ENCODE results near the gene DUSP5.
"Not testable (repeated sequence)": the region's sequence is repeated elsewhere in the genome, so short reads cannot be mapped to it uniquely, and the experiment has no call there.

The DUSP5 gene

DNA sequence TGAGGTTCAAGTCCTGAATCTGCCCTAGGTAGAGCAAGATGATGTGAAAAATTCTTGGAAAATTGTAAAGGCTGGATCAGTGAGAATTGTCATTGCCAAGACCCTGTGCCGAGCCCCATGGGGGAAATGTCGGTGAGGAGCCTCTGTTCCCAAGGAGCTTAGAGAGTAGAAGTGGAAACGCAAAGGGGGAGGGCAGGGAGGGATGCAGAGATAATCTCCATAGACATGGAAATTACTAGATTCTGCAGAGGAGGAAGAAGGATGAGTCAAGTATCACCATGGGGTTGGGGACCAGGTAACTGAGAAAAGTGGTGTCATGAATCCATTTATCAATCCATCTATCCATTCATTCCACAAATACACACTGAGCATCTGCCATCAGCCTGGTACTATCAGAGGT, 26.0 kb downstream of the DUSP5 start:
- Histone ChIP-seq H3K9me3 (ENCODE audit: control insufficient read depth, low read length) (no peaks in the 10 kb centered on the region), H3K27ac (ENCODE audit: low read depth, low read length, severe bottlenecking) (no peak overlapping the region), H3K4me3 (ENCODE audit: extremely low read depth, insufficient read depth, low read length, poor library complexity, severe bottlenecking) (no peak overlapping the region), H3K36me3 (ENCODE audit: control insufficient read depth, insufficient read depth, low read length) (peaks cover 11% of the 10 kb centered on the region), H3K4me1 (ENCODE audit: control insufficient read depth, insufficient read depth, low read length, poor library complexity, severe bottlenecking) (peaks cover 44% of the 10 kb centered on the region)
- 60 to 71% methylated on average over 2 of the region's 3 CpGs for WGBS, 2 experiments (ENCODE audit: insufficient coverage in 2 of 2)

DNA sequence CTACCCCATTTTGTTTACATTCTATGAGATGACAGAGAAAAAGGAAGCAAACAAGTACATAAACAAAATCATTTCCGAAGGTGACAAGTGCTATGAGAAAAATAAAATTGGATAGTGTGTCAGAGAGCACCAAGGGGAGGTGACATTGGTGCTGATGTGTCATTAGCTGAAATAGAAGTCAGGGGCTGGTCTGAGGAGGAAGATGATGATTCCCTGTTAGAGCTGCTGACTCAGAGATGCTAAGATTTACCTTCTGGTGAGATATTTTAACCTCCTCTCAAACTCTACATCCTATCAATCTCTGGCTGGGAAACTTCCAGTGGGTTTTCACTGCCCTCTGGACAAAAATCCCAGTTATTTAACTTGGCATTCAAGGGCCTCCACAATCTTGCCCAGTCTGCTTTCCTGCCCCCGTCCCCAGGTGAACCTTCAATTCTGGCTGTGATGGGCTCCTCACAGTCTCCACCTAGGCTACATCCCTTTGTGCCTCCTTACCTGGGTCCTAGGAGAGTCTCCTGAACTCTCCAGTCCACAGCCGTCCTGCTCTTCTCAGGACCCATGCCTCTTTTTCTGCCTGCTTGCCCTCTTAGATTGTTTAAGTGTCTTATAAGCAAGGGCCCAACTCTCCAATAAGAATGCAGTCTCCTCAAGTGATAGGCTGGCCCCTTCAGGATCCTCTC, 26.6 kb downstream of the DUSP5 start:
- peaks cover 11% of the 10 kb centered on the region for H3K36me3 ChIP-seq (ENCODE audit: control insufficient read depth, insufficient read depth, low read length)
- H3K9me3 ChIP-seq (ENCODE audit: control insufficient read depth, low read length), result no peaks in the 10 kb centered on the region
- H3K27ac ChIP-seq (ENCODE audit: low read depth, low read length, severe bottlenecking), result no peak overlapping the region
- WGBS, 2 experiments (ENCODE audit: insufficient coverage in 2 of 2), result 93 to 100% methylated on average over 2 of the region's 3 CpGs
- peaks cover 45% of the 10 kb centered on the region for H3K4me1 ChIP-seq (ENCODE audit: control insufficient read depth, insufficient read depth, low read length, poor library complexity, severe bottlenecking)
- H3K4me3 ChIP-seq (ENCODE audit: extremely low read depth, insufficient read depth, low read length, poor library complexity, severe bottlenecking), result no peak overlapping the region

DNA sequence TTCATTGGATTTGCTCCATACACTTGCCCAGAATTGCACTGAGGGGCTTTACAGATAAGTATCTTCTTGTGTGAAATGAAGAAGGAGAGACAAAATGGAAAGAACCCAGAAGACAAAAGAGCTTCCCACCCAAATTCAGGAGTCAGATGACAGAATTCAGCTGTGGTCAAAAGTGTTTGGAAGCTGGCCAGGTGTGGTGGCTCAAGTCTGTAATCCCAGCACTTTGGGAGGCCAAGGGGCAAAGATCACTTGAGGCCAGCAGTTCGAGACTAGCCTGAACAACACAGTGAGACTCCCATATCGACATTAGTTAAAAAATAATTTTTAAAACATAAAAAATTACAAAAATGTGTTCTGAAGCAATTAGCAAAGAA, 27.1 kb downstream of the DUSP5 start:
- no peaks in the 10 kb centered on the region for H3K9me3 ChIP-seq (ENCODE audit: control insufficient read depth, low read length)
- H3K4me1 ChIP-seq (ENCODE audit: control insufficient read depth, insufficient read depth, low read length, poor library complexity, severe bottlenecking), result peaks cover 50% of the 10 kb centered on the region
- no peak overlapping the region for H3K27ac ChIP-seq (ENCODE audit: low read depth, low read length, severe bottlenecking)
- H3K36me3 ChIP-seq (ENCODE audit: control insufficient read depth, insufficient read depth, low read length), result peaks cover 11% of the 10 kb centered on the region
- no CpG with 5 or more reads among the region's 2 CpGs for WGBS, 2 experiments (ENCODE audit: insufficient coverage in 2 of 2)
- no peak overlapping the region for H3K4me3 ChIP-seq (ENCODE audit: extremely low read depth, insufficient read depth, low read length, poor library complexity, severe bottlenecking)

DNA sequence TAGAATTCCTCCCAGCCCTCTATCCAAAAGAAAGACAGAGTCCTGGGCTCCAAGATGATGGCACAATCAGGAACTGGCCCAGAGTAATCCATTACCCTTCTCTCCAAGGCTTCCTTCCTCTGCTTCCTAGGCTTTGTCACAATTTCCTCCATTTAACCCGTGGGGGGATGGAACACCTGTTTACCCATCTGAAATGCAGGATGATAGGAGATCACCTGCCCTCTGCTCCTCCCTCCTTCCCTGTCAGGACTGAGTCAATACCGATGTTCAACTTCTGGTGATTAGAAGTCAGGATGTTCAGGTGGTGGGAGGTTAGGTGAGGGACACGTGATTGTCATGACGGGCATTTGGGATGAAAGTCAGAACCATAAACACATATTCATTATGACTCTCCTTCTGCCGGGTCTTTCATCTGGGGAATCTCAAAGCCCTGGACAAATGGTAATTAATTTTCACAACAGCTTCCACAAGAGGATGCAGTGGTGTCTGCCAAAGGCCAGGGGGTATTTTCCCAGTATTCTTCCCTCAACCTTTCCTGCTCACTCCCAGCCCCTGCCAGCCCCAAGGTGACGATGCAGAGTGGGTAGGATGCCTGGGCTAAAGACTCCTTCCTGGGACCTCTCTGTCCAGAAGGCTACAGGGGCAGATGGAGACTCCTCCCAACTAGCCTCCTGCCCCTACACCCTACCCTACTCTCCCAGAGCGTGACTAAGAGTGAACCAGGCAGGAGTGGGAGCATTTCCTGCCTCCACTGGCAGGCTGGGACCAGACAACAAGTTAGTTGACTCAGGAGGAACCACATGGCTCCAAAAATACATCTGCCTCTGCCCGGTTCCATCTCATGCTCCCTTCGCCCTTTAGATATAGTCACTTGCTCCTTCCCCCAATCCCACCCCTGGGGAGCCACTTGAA, 27.9 kb downstream of the DUSP5 start:
- WGBS, 2 experiments (ENCODE audit: insufficient coverage in 2 of 2), result 90 to 91% methylated on average over 1 to 8 of the region's 9 CpGs
- Histone ChIP-seq H3K9me3 (ENCODE audit: control insufficient read depth, low read length) (no peaks in the 10 kb centered on the region), H3K4me1 (ENCODE audit: control insufficient read depth, insufficient read depth, low read length, poor library complexity, severe bottlenecking) (peaks cover 52% of the 10 kb centered on the region), H3K4me3 (ENCODE audit: extremely low read depth, insufficient read depth, low read length, poor library complexity, severe bottlenecking) (no peak overlapping the region), H3K36me3 (ENCODE audit: control insufficient read depth, insufficient read depth, low read length) (peaks cover 11% of the 10 kb centered on the region), H3K27ac (ENCODE audit: low read depth, low read length, severe bottlenecking) (peak overlapping the region; percentile 29)

DNA sequence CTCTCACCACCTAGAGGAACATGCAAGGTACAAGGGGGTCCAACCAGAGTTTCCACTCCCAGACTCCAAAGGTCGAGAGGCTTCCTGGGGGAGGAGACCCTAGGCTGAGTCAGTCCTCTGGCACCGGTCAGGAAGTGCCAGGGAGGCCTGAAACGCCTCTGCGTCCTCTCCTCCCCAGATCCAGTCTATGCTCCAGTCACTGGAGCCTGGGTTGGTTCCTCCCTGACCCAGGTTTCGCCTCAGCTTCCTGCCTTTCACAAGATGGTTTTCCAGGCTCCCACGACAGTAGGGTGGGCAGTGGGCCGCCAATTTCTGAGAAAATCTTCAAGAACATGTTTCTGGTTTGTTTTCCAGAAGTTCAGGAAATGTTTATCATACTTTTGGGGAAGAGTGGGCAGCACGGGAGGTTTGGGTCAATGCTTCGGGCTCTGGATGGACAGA, 30.0 kb downstream of the DUSP5 start:
- Histone ChIP-seq H3K4me3 (ENCODE audit: extremely low read depth, insufficient read depth, low read length, poor library complexity, severe bottlenecking) (no peak overlapping the region), H3K27ac (ENCODE audit: low read depth, low read length, severe bottlenecking) (peak overlapping the region; percentile 73), H3K36me3 (ENCODE audit: control insufficient read depth, insufficient read depth, low read length) (no peaks in the 10 kb centered on the region), H3K9me3 (ENCODE audit: control insufficient read depth, low read length) (no peaks in the 10 kb centered on the region), H3K4me1 (ENCODE audit: control insufficient read depth, insufficient read depth, low read length, poor library complexity, severe bottlenecking) (peaks cover 54% of the 10 kb centered on the region)
- 86 to 88% methylated on average over 7 to 8 of the region's 9 CpGs for whole genome bisulfite sequencing, 2 experiments (ENCODE audit: insufficient coverage in 2 of 2)

DNA sequence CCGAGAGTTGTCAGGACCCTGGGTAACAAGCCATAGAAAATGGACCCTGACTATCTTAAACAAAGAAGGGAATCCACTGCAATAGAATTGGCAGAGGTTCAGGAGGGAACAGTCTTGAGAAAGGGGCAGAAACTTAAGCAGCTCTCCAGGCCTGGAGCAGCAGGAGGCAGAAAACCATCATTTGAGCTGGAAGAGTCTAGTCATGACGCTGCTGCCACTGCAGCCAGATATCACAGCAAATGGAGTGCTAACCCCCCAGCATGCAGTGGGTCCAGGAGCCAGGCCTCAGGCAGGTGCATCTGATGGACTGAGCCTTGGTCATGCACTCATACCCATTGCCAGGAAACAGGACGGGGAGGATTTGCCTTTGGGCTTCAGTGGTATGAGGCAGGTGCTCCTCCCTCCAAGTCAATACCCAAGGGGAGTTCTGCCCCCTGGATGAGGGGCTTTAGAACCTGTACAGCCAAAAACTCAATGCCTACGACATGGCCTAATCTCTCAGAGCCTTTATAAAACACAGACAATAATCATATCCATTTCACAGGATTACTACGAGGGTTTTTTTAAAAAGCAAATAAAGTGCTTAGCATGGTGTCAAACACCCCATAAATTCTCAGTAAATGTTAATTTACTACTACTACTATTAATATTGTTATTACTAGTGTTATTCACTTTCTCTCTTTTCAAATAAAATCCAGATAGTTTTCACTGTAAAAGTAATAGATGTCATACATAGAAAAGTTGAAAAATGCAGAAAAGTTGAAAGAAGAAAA, 30.7 kb downstream of the DUSP5 start:
- no peak overlapping the region for H3K4me3 ChIP-seq (ENCODE audit: extremely low read depth, insufficient read depth, low read length, poor library complexity, severe bottlenecking)
- H3K36me3 ChIP-seq (ENCODE audit: control insufficient read depth, insufficient read depth, low read length), result no peaks in the 10 kb centered on the region
- H3K4me1 ChIP-seq (ENCODE audit: control insufficient read depth, insufficient read depth, low read length, poor library complexity, severe bottlenecking), result peaks cover 60% of the 10 kb centered on the region
- WGBS, 2 experiments (ENCODE audit: insufficient coverage in 2 of 2), result 90 to 100% methylated on average over 2 to 4 of the region's 5 CpGs
- peak overlapping the region; percentile 73 for H3K27ac ChIP-seq (ENCODE audit: low read depth, low read length, severe bottlenecking)
- H3K9me3 ChIP-seq (ENCODE audit: control insufficient read depth, low read length), result no peaks in the 10 kb centered on the region

DNA sequence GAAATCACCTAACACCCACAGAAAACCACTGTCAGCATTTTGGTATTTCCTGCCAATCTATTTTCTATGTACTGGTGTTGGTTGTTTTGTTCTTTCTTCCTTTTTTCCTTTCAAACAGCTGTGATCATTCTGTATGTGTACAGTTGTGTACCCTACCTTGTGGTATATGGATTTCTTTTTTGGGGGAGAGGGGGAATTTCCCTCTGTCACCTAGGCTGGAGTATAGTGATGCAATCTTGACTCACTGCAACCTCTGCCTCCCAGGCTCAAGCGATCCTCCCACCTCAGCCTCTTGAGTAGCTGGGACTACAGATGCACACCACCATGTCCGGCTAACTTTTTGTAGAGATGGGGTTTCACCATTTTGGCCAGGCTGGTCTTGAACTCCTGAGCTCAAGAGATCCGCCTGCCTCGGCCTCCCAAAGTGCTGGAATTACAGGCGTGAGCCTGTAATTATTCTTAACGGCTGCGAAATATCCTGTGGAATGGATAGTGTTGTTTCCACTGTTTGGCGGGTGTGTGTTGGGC, 31.4 kb downstream of the DUSP5 start:
- not testable (repeated sequence) for H3K27ac ChIP-seq (ENCODE audit: low read depth, low read length, severe bottlenecking); H3K9me3 ChIP-seq (ENCODE audit: control insufficient read depth, low read length); H3K4me3 ChIP-seq (ENCODE audit: extremely low read depth, insufficient read depth, low read length, poor library complexity, severe bottlenecking); H3K36me3 ChIP-seq (ENCODE audit: control insufficient read depth, insufficient read depth, low read length)
- peaks cover 62% of the 10 kb centered on the region for H3K4me1 ChIP-seq (ENCODE audit: control insufficient read depth, insufficient read depth, low read length, poor library complexity, severe bottlenecking)
- WGBS, 2 experiments (ENCODE audit: insufficient coverage in 2 of 2), result 79 to 81% methylated on average over 7 to 8 of the region's 8 CpGs

DNA sequence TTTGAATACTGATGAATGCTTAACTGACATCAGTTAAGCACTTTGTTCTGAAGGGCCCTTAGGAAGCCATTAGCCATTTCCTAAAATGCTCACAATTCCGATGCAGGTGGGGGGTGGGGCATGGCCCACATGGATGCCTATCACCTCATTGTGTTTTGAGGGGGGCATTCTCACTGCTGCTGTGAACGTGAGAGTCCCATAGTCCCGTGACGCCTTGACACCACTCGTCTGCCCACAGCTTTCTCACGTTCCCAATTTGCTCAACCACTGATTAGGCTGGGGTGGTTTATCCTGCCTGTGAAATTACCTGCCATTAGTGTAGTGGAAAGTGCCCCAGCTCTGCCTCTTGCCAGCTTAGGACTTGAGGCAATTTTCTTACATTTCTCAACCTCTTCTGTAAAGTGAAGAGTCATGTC, 31.9 kb downstream of the DUSP5 start:
- Histone ChIP-seq H3K4me3 (ENCODE audit: extremely low read depth, insufficient read depth, low read length, poor library complexity, severe bottlenecking) (no peak overlapping the region), H3K27ac (ENCODE audit: low read depth, low read length, severe bottlenecking) (peak overlapping the region; percentile 62), H3K4me1 (ENCODE audit: control insufficient read depth, insufficient read depth, low read length, poor library complexity, severe bottlenecking) (peaks cover 57% of the 10 kb centered on the region), H3K36me3 (ENCODE audit: control insufficient read depth, insufficient read depth, low read length) (no peaks in the 10 kb centered on the region), H3K9me3 (ENCODE audit: control insufficient read depth, low read length) (no peaks in the 10 kb centered on the region)
- 0 to 20% methylated on average over 1 of the region's 6 CpGs for WGBS, 2 experiments (ENCODE audit: insufficient coverage in 2 of 2)

DNA sequence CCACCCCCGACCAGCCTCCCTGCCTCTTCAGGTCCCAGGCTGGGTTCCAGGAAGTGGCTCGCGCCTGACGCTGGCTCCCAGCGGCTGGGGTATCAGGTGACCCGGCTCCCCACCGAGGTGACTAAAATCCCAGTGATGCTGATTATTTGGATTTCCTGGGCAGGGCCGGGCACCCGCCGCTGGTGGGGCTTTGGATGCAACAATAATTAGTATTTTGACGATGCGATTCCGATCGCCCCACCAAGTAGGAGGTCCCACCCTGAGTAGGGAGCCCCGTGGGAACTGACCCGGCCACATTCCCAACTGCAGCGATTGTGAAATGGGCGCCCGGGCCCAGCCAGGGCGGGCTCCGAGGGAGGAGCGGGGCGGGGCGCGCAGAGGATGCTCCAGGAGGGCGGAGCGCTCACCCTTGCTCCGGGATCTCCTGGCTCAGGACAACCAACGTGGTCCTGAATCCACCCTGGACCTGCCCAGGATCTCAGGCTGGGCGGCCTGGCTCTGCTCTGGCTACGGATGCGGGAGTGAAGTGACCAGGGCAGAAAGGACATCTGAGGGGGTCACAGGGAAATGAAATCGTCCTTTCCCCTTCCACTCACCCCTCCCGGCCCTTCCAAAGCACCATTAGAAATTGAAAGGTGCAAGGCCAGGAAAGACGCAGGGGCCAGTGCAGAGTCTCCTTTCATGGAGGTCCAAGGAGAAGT, 32.6 kb downstream of the DUSP5 start:
- no peaks in the 10 kb centered on the region for H3K36me3 ChIP-seq (ENCODE audit: control insufficient read depth, insufficient read depth, low read length)
- H3K4me1 ChIP-seq (ENCODE audit: control insufficient read depth, insufficient read depth, low read length, poor library complexity, severe bottlenecking), result peaks cover 53% of the 10 kb centered on the region
- H3K9me3 ChIP-seq (ENCODE audit: control insufficient read depth, low read length), result no peaks in the 10 kb centered on the region
- peak overlapping the region; percentile 18 for H3K4me3 ChIP-seq (ENCODE audit: extremely low read depth, insufficient read depth, low read length, poor library complexity, severe bottlenecking)
- H3K27ac ChIP-seq (ENCODE audit: low read depth, low read length, severe bottlenecking), result peak overlapping the region; percentile 67
- 6% methylated on average over 29 to 31 of the region's 35 CpGs for WGBS, 2 experiments (ENCODE audit: insufficient coverage in 2 of 2)

DNA sequence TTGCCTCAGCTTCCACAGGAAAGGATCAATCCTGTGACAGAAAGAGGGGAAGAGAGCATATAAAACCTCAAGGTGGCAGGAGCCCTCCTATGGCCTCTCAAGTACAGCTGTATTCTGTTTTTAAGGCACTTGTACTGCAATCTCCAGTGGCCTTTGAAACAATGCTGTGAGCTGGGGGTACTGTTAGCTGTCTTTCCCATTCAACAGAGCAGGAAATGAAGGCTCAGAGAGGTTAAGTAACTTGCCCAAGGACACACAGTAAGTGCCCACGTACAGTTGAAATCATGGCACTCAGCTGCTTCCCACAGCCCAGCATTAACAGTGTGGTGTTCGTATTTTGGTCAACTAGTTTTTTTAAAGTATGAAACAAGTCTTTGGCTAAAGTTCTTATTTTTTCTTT, 34.0 kb downstream of the DUSP5 start:
- no peaks in the 10 kb centered on the region for H3K9me3 ChIP-seq (ENCODE audit: control insufficient read depth, low read length)
- 88% methylated on average over 1 of the region's 2 CpGs for WGBS, 2 experiments (ENCODE audit: insufficient coverage in 2 of 2)
- H3K4me1 ChIP-seq (ENCODE audit: control insufficient read depth, insufficient read depth, low read length, poor library complexity, severe bottlenecking), result peaks cover 50% of the 10 kb centered on the region
- H3K4me3 ChIP-seq (ENCODE audit: extremely low read depth, insufficient read depth, low read length, poor library complexity, severe bottlenecking), result no peak overlapping the region
- no peak overlapping the region for H3K27ac ChIP-seq (ENCODE audit: low read depth, low read length, severe bottlenecking)
- no peaks in the 10 kb centered on the region for H3K36me3 ChIP-seq (ENCODE audit: control insufficient read depth, insufficient read depth, low read length)
